OCI-LY3 (cell line): Measurements from ENCODE around the gene AANAT.

ENCODE experiments used
- H2AFZ ChIP-seq: fragments of 200-600, 300-600 bp; shearing (Covaris generic); 2 replicates; pipeline ENCODE4 v1.6.0; 2014; ENCODE audit warnings: antibody characterized with exemption, low read depth, low read length
- H3K27ac ChIP-seq: fragments of 200-600, 300-600 bp; sonication (generic); 2 replicates; pipeline ENCODE4 v1.5.1; 2014; ENCODE audit warnings: mild to moderate bottlenecking, low read length, moderate library complexity, mixed read lengths
- H3K27me3 ChIP-seq: fragments of 200-600, 300-600 bp; sonication (generic); 2 replicates; pipeline ENCODE4 v1.6.1; 2014; ENCODE audit warnings: low read depth, low read length, mixed read lengths
- H3K36me3 ChIP-seq: fragments of 200-600, 300-600 bp; sonication (generic); replicated peaks from 2 replicates; pipeline ENCODE3; 2014; ENCODE audit warnings: low read depth, low read length, mixed read lengths
- H3K4me1 ChIP-seq: fragments of 300-600, 200-600 bp; sonication (generic); 2 replicates; pipeline ENCODE4 v1.6.1; 2014; ENCODE audit warnings: low read length, mixed read lengths
- H3K4me2 ChIP-seq: fragments of 200-600, 300-600 bp; sonication (generic); 2 replicates; pipeline ENCODE4 v1.6.1; 2014; ENCODE audit warnings: low read length, mixed read lengths
- H3K4me3 ChIP-seq: fragments of 300-600, 200-600 bp; sonication (generic); 2 replicates; pipeline ENCODE4 v1.5.1; 2014; ENCODE audit warnings: antibody characterized with exemption, mild to moderate bottlenecking, low read length, moderate library complexity
- H3K79me2 ChIP-seq: fragments of 300-600, 200-600 bp; shearing (Covaris generic); 2 replicates; pipeline ENCODE4 v1.6.1; 2014; ENCODE audit warnings: mild to moderate bottlenecking, low read length, mixed read lengths
- H3K9ac ChIP-seq: fragments of 300-600, 200-600 bp; shearing (Covaris generic); 2 replicates; pipeline ENCODE4 v1.6.0; 2014; ENCODE audit warnings: mild to moderate bottlenecking, low read length, moderate library complexity
- H3K9me3 ChIP-seq: fragments of 200-600, 300-600 bp; shearing (Covaris generic); 2 replicates; pipeline ENCODE4 v1.6.1; 2014; ENCODE audit warnings: low read length, mixed read lengths; ENCODE audit not compliant: insufficient read depth
- H4K20me1 ChIP-seq: fragments of 200-600, 300-600 bp; sonication (generic); 2 replicates; pipeline ENCODE4 v1.6.1; 2016; ENCODE audit warnings: low read length, mixed read lengths; ENCODE audit not compliant: insufficient read depth
- CTCF ChIP-seq: fragments of 200-600, 300-600 bp; sonication (generic); IDR thresholded peaks from 2 replicates; pipeline ENCODE4 v1.5.1; 2014; ENCODE audit warnings: antibody characterized with exemption, low read length, low read depth
- EZH2phosphoT487 ChIP-seq: fragments of 200-600 bp; shearing (Covaris generic); IDR thresholded peaks from 2 replicates; pipeline ENCODE4 v1.6.1; 2018; ENCODE audit warnings: antibody characterized with exemption, mixed run types, low read depth

AANAT gene

GRCh38 chr17:76493505-76494167 is 26.2 kb downstream of the AANAT start:
- peak overlapping the region; percentile 57 for H3K4me3 ChIP-seq
- peaks cover 43% of the 10 kb centered on the region for H3K4me1 ChIP-seq
- H3K27ac ChIP-seq = peak overlapping the region; percentile 62

GRCh38 chr17:76495663-76496400 is 28.4 kb downstream of the AANAT start:
- Histone ChIP-seq H3K4me1 (peaks cover 56% of the 10 kb centered on the region), H2AFZ (no peak overlapping the region), H3K4me3 (no peak overlapping the region), H3K9ac (no peak overlapping the region), H4K20me1 (no peaks in the 10 kb centered on the region), H3K79me2 (peaks cover 37% of the 10 kb centered on the region), H3K4me2 (no peak overlapping the region), H3K27ac (no peak overlapping the region), H3K36me3 (peaks cover 9% of the 10 kb centered on the region), H3K27me3 (no peaks in the 10 kb centered on the region), H3K9me3 (no peaks in the 10 kb centered on the region)
- TF ChIP-seq CTCF (no peak), EZH2phosphoT487 (no peak)

More at GRCh38 chr17:76493505-76494167, 26.2 kb downstream of the AANAT start:
- H3K4me2 ChIP-seq = peak overlapping the region; percentile 81
- no peaks in the 10 kb centered on the region for H4K20me1 ChIP-seq
- no peaks in the 10 kb centered on the region for H3K9me3 ChIP-seq
- no peaks in the 10 kb centered on the region for H3K27me3 ChIP-seq
- TF ChIP-seq CTCF (no peak), EZH2phosphoT487 (no peak)
- peaks cover 6% of the 10 kb centered on the region for H3K36me3 ChIP-seq
- H3K79me2 ChIP-seq = peaks cover 15% of the 10 kb centered on the region
- peak overlapping the region; percentile 68 for H3K9ac ChIP-seq
- no peak overlapping the region for H2AFZ ChIP-seq

GRCh38 chr17:76496464-76496863 is 29.1 kb downstream of the AANAT start:
- H4K20me1 ChIP-seq = no peaks in the 10 kb centered on the region
- peaks cover 9% of the 10 kb centered on the region for H3K36me3 ChIP-seq
- no peaks in the 10 kb centered on the region for H3K27me3 ChIP-seq
- no peak overlapping the region for H2AFZ ChIP-seq
- no peak for TF ChIP-seq EZH2phosphoT487
- no peak for TF ChIP-seq CTCF
- no peak overlapping the region for H3K27ac ChIP-seq
- no peaks in the 10 kb centered on the region for H3K9me3 ChIP-seq
- H3K4me3 ChIP-seq = no peak overlapping the region
- H3K4me1 ChIP-seq = peaks cover 55% of the 10 kb centered on the region
- peaks cover 40% of the 10 kb centered on the region for H3K79me2 ChIP-seq
- no peak overlapping the region for H3K9ac ChIP-seq
- H3K4me2 ChIP-seq = no peak overlapping the region

- Histone ChIP-seq H3K79me2 (peaks cover 40% of the 10 kb centered on the region), H3K36me3 (peaks cover 9% of the 10 kb centered on the region), H3K9ac (no peak overlapping the region), H2AFZ (no peak overlapping the region), H3K4me2 (no peak overlapping the region), H3K9me3 (no peaks in the 10 kb centered on the region), H3K4me1 (peaks cover 50% of the 10 kb centered on the region), H3K4me3 (no peak overlapping the region), H4K20me1 (no peaks in the 10 kb centered on the region), H3K27ac (no peak overlapping the region), H3K27me3 (no peaks in the 10 kb centered on the region)
- TF ChIP-seq CTCF = no peak
- no peak for TF ChIP-seq EZH2phosphoT487
These were observed 30.2 kb downstream of the AANAT start for GRCh38 chr17:76497699-76497978.
